Renal cortical epithelial cell (primary cell): ENCODE measurements around the gene PRR23E. TPM values are rescaled to one million over a fixed set of nuclear protein-coding genes. Genes with fewer than 3 reads are reported as not detected.
A peak's percentile ranks its signal among the peaks of the same experiment; 100 is the strongest.

Experiments used
- DNase-seq: peaks from one replicate; pipeline ENCODE4 v3.0.0-alpha.2; 2011; ENCODE audit warnings: low read depth
- total RNA-seq: library from RNA; depleted of rRNA; stranded (reverse); fragments of >200 nt; gene quantifications from 2 replicates; pipeline ENCODE4 v1.2.3, GENCODE V29; 2014

The PRR23E gene
- total RNA-seq, 1 donor from 2014 or later: not detected

- no peak for DNase-seq
Measured at GRCh38 chr3:127164615-127165014, 28.3 kb upstream of the PRR23E start.

- no peak for DNase-seq
Measured at GRCh38 chr3:127165036-127165435, 27.9 kb upstream of the PRR23E start.

- DNase-seq: no peak
Measured at GRCh38 chr3:127165694-127166485, 27.0 kb upstream of the PRR23E start.

GRCh38 chr3:127166501-127167065 lies 26.3 kb upstream of the PRR23E start:
- DNase-seq: no peak

- no peak for DNase-seq
Measured at GRCh38 chr3:127167315-127168043, 25.5 kb upstream of the PRR23E start.

GRCh38 chr3:127168271-127168670 lies 24.7 kb upstream of the PRR23E start:
- no peak for DNase-seq

- peak; percentile 75 for DNase-seq
Measured at GRCh38 chr3:127170814-127171213, 22.1 kb upstream of the PRR23E start.

GRCh38 chr3:127171320-127171719 lies 21.6 kb upstream of the PRR23E start:
- DNase-seq: no peak

- DNase-seq: no peak
Measured at GRCh38 chr3:127171721-127172120, 21.2 kb upstream of the PRR23E start.

GRCh38 chr3:127172211-127172610 lies 20.7 kb upstream of the PRR23E start:
- DNase-seq: no peak

- DNase-seq: peak; percentile 73
Measured at GRCh38 chr3:127172781-127173515, 20.0 kb upstream of the PRR23E start.

GRCh38 chr3:127173516-127174166 lies 19.3 kb upstream of the PRR23E start:
- DNase-seq: no peak

- DNase-seq: no peak
Measured at GRCh38 chr3:127174284-127174683, 18.6 kb upstream of the PRR23E start.

- DNase-seq: no peak
Measured at GRCh38 chr3:127174715-127175140, 18.2 kb upstream of the PRR23E start.

GRCh38 chr3:127175272-127175671 lies 17.7 kb upstream of the PRR23E start:
- DNase-seq: no peak

GRCh38 chr3:127177226-127177625 lies 15.7 kb upstream of the PRR23E start:
- peak; percentile 22 for DNase-seq

GRCh38 chr3:127180859-127181258 lies 12.1 kb upstream of the PRR23E start:
- no peak for DNase-seq

- DNase-seq: no peak
Measured at GRCh38 chr3:127182431-127182830, 10.5 kb upstream of the PRR23E start.

GRCh38 chr3:127182848-127183714 lies 9.8 kb upstream of the PRR23E start:
- DNase-seq: no peak
